MM.1S (cell line): Measurements from ENCODE around the gene PRMT5.
A peak's percentile ranks its signal among the peaks of the same experiment; 100 is the strongest.

Experiments used
- DNase-seq: peaks from one replicate; pipeline ENCODE4 v3.0.0-alpha.2; 2015
- H2AFZ ChIP-seq: fragments of 300-600 bp; sonication (generic); 2 replicates; pipeline ENCODE4 v1.6.0; 2016; ENCODE audit warnings: antibody characterized with exemption, low read length
- H3F3A ChIP-seq: fragments of 300-600 bp; sonication (generic); 2 replicates; pipeline ENCODE4 v1.6.1; 2016; ENCODE audit warnings: mild to moderate bottlenecking, antibody characterized with exemption, low read length, moderate library complexity, mixed read lengths; ENCODE audit not compliant: insufficient read depth
- H3K27ac ChIP-seq: fragments of 300-600 bp; sonication (generic); 2 replicates; pipeline ENCODE4 v1.5.1; 2016; ENCODE audit warnings: mild to moderate bottlenecking, low read length
- H3K27me3 ChIP-seq: fragments of 300-600 bp; sonication (generic); replicated peaks from 2 replicates; pipeline ENCODE4 v1.6.0; 2016; ENCODE audit warnings: low read length; ENCODE audit not compliant: insufficient read depth
- H3K36me3 ChIP-seq: fragments of 300-600 bp; sonication (generic); replicated peaks from 2 replicates; pipeline ENCODE4 v1.6.1; 2016; ENCODE audit warnings: mild to moderate bottlenecking, low read length, mixed read lengths; ENCODE audit not compliant: insufficient read depth
- H3K4me1 ChIP-seq: fragments of 300-600 bp; sonication (generic); 2 replicates; pipeline ENCODE4 v1.6.1; 2016; ENCODE audit warnings: low read length, mixed read lengths
- H3K4me2 ChIP-seq: fragments of 300-600 bp; sonication (generic); 2 replicates; pipeline ENCODE4 v1.6.0; 2016; ENCODE audit warnings: low read depth, low read length
- H3K4me3 ChIP-seq: fragments of 300-600 bp; sonication (generic); 2 replicates; pipeline ENCODE4 v1.5.1; 2016; ENCODE audit warnings: low read length, mixed read lengths
- H3K79me2 ChIP-seq: fragments of 300-600 bp; sonication (generic); 2 replicates; pipeline ENCODE4 v1.6.1; 2016; ENCODE audit warnings: mixed run types, low read length, mixed read lengths
- H3K9ac ChIP-seq: fragments of 300-600 bp; sonication (generic); 2 replicates; pipeline ENCODE4 v1.6.1; 2016; ENCODE audit warnings: low read length, mixed read lengths
- H3K9me2 ChIP-seq: fragments of 300-600 bp; sonication (generic); replicated peaks from 2 replicates; pipeline ENCODE4 v1.6.1; 2016; ENCODE audit warnings: mild to moderate bottlenecking, low read length, mixed read lengths; ENCODE audit not compliant: insufficient read depth
- H3K9me3 ChIP-seq: fragments of 300-600 bp; sonication (generic); replicated peaks from 2 replicates; pipeline ENCODE4 v1.6.1; 2016; ENCODE audit warnings: mild to moderate bottlenecking, low read length, mixed read lengths; ENCODE audit not compliant: insufficient read depth
- H4K20me1 ChIP-seq: fragments of 300-600 bp; sonication (generic); 2 replicates; pipeline ENCODE4 v1.6.1; 2016; ENCODE audit warnings: mild to moderate bottlenecking, low read length, moderate library complexity, mixed read lengths; ENCODE audit not compliant: insufficient read depth
- CTCF ChIP-seq: fragments of 300-600 bp; sonication (generic); IDR thresholded peaks from 2 replicates; pipeline ENCODE4 v1.5.1; 2016; ENCODE audit warnings: antibody characterized with exemption, low read length, mixed read lengths
- EZH2 ChIP-seq: fragments of 300-600 bp; sonication (generic); optimal IDR thresholded peaks from 2 replicates; pipeline ENCODE3; 2017; ENCODE audit warnings: low read depth, mild to moderate bottlenecking, antibody characterized with exemption, low read length, mixed read lengths
- EZH2phosphoT487 ChIP-seq: fragments of 300-600 bp; sonication (generic); IDR thresholded peaks from 2 replicates; pipeline ENCODE4 v1.6.1; 2018; ENCODE audit warnings: antibody characterized with exemption, low read length

PRMT5 gene

GRCh38 chr14:22929104-22929960, at the start of gene PRMT5:
TSS of gene PRMT5 (minus strand) at chr14:22929376. CDS start at chr14:22929361, 15 bp downstream.
- Histone ChIP-seq H3K4me3 (peak within 1 kb of the TSS; percentile 93), H4K20me1 (no peaks in the 10 kb centered on the region), H3K36me3 (no peaks in the 10 kb centered on the region), H3F3A (peaks cover 5% of the 10 kb centered on the region; the same call in 1 of the 2 replicates), H3K9me3 (no peaks in the 10 kb centered on the region), H3K79me2 (peaks cover 15% of the 10 kb centered on the region), H3K4me1 (0 out of 2 replicates have a peak, but pooled peaks cover 3% of the 10 kb centered on the region), H3K9ac (peak within 1 kb of the TSS; percentile 93), H3K4me2 (peak within 1 kb of the TSS; percentile 83), H3K9me2 (no peaks in the 10 kb centered on the region), H3K27ac (peak within 1 kb of the TSS; percentile 67), H2AFZ (peak within 1 kb of the TSS; percentile 67), H3K27me3 (no peaks in the 10 kb centered on the region)
- TF ChIP-seq EZH2 = no peak
- no peak for TF ChIP-seq EZH2phosphoT487
- TF ChIP-seq CTCF = no peak
- peak; percentile 96 for DNase-seq

- H3K4me2 ChIP-seq = no peak overlapping the region
- H3K79me2 ChIP-seq = no peaks in the 10 kb centered on the region
- no peaks in the 10 kb centered on the region for H3K9me3 ChIP-seq
- no peak overlapping the region for H2AFZ ChIP-seq
- no peaks in the 10 kb centered on the region for H4K20me1 ChIP-seq
- H3K9ac ChIP-seq = no peak overlapping the region
- H3K9me2 ChIP-seq = no peaks in the 10 kb centered on the region
- H3K4me3 ChIP-seq = no peak overlapping the region
- peaks cover 8% of the 10 kb centered on the region for H3K27me3 ChIP-seq
- no peak overlapping the region for H3K27ac ChIP-seq
- no peaks in the 10 kb centered on the region for H3K4me1 ChIP-seq
- DNase-seq = no peak
- H3F3A ChIP-seq = no peaks in the 10 kb centered on the region
- no peak for TF ChIP-seq EZH2phosphoT487
- no peak for TF ChIP-seq EZH2
- no peak for TF ChIP-seq CTCF
- H3K36me3 ChIP-seq = no peaks in the 10 kb centered on the region
Measured at GRCh38 chr14:22978487-22978837, 49.3 kb upstream of the PRMT5 start.

- no peak overlapping the region for H3K9ac ChIP-seq
- DNase-seq = no peak
- no peak overlapping the region for H3K4me2 ChIP-seq
- H3K79me2 ChIP-seq = no peaks in the 10 kb centered on the region
- no peaks in the 10 kb centered on the region for H3K36me3 ChIP-seq
- H3K4me3 ChIP-seq = no peak overlapping the region
- no peak overlapping the region for H2AFZ ChIP-seq
- no peaks in the 10 kb centered on the region for H3K9me3 ChIP-seq
- no peaks in the 10 kb centered on the region for H4K20me1 ChIP-seq
- H3K9me2 ChIP-seq = no peaks in the 10 kb centered on the region
- TF ChIP-seq EZH2phosphoT487 = no peak
- no peak for TF ChIP-seq EZH2
- no peak for TF ChIP-seq CTCF
- no peaks in the 10 kb centered on the region for H3K4me1 ChIP-seq
- no peaks in the 10 kb centered on the region for H3F3A ChIP-seq
- H3K27ac ChIP-seq = no peak overlapping the region
- H3K27me3 ChIP-seq = peaks cover 8% of the 10 kb centered on the region
Measured at GRCh38 chr14:22977684-22978486, 48.7 kb upstream of the PRMT5 start.
